HUES6 (cell line): ENCODE results near the gene GLI3.
A peak's percentile ranks its signal among the peaks of the same experiment; 100 is the strongest.

Experiments
- H3K27ac ChIP-seq: 2 replicates; pipeline ENCODE4 v1.7.0; 2013; ENCODE audit warnings: low read depth, mild to moderate bottlenecking, low read length, inconsistent platforms
- H3K27me3 ChIP-seq: 2 replicates; pipeline ENCODE4 v1.6.1; 2013; ENCODE audit warnings: low read length; ENCODE audit not compliant: control insufficient read depth, insufficient read depth
- H3K36me3 ChIP-seq: 2 replicates; pipeline ENCODE4 v1.6.1; 2013; ENCODE audit warnings: low read length; ENCODE audit not compliant: control insufficient read depth, insufficient read depth
- H3K4me1 ChIP-seq: 2 replicates; pipeline ENCODE4 v1.6.1; 2013; ENCODE audit warnings: low read length; ENCODE audit not compliant: control insufficient read depth, insufficient read depth
- H3K4me3 ChIP-seq: 2 replicates; pipeline ENCODE4 v1.5.1; 2013; ENCODE audit warnings: low read depth, low read length
- H3K9ac ChIP-seq: one replicate; pipeline ENCODE4 v1.6.1; 2013; ENCODE audit warnings: mild to moderate bottlenecking, low read length
- H3K9me3 ChIP-seq: 2 replicates; pipeline ENCODE4 v1.6.1; 2013; ENCODE audit warnings: low read depth, low read length; ENCODE audit not compliant: control insufficient read depth, insufficient read depth

The GLI3 gene

GRCh38 chr7:42253316-42253715, 16.3 kb upstream of the GLI3 start:
- no peaks in the 10 kb centered on the region for H3K36me3 ChIP-seq
- no peaks in the 10 kb centered on the region for H3K4me1 ChIP-seq
- no peak overlapping the region for H3K9ac ChIP-seq
- H3K4me3 ChIP-seq, result no peak overlapping the region
- H3K27me3 ChIP-seq, result no peaks in the 10 kb centered on the region
- peaks cover 20% of the 10 kb centered on the region for H3K9me3 ChIP-seq
- H3K27ac ChIP-seq, result no peak overlapping the region

DNA sequence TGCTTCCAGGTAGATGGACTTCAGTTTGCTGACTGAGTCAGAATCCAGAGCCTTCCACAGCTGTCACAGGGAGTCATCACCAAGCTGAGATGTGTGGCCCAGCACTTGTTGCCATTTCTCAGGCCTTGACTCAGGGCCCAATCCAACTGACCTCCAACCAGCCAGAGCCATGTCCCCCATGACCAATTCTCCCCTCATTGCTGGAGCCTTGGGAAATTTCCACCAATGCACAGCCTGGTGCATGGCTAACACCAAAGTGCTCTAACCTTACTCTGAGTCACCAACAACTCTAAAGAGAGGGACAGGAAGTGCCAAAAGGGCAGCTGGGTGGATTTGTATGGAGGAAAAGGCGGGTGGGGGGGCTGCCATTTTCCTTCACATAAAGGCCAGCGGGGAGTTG, 13.4 kb upstream of the GLI3 start:
- H3K9ac ChIP-seq, result no peak overlapping the region
- no peaks in the 10 kb centered on the region for H3K4me1 ChIP-seq
- H3K36me3 ChIP-seq, result no peaks in the 10 kb centered on the region
- peaks cover 20% of the 10 kb centered on the region for H3K9me3 ChIP-seq
- no peaks in the 10 kb centered on the region for H3K27me3 ChIP-seq
- no peak overlapping the region for H3K4me3 ChIP-seq
- H3K27ac ChIP-seq, result no peak overlapping the region

- H3K27ac ChIP-seq, result no peak overlapping the region
- peaks cover 20% of the 10 kb centered on the region for H3K9me3 ChIP-seq
- no peak overlapping the region for H3K4me3 ChIP-seq
- no peaks in the 10 kb centered on the region for H3K36me3 ChIP-seq
- H3K4me1 ChIP-seq, result no peaks in the 10 kb centered on the region
- H3K27me3 ChIP-seq, result no peaks in the 10 kb centered on the region
- H3K9ac ChIP-seq, result no peak overlapping the region
Measured at GRCh38 chr7:42248579-42248978, 11.6 kb upstream of the GLI3 start.

GRCh38 chr7:42247301-42247700, 10.3 kb upstream of the GLI3 start:
- Histone ChIP-seq H3K27me3 (peaks cover 6% of the 10 kb centered on the region), H3K4me1 (no peaks in the 10 kb centered on the region), H3K9me3 (peaks cover 20% of the 10 kb centered on the region), H3K9ac (no peak overlapping the region), H3K36me3 (no peaks in the 10 kb centered on the region), H3K4me3 (no peak overlapping the region), H3K27ac (no peak overlapping the region)

DNA sequence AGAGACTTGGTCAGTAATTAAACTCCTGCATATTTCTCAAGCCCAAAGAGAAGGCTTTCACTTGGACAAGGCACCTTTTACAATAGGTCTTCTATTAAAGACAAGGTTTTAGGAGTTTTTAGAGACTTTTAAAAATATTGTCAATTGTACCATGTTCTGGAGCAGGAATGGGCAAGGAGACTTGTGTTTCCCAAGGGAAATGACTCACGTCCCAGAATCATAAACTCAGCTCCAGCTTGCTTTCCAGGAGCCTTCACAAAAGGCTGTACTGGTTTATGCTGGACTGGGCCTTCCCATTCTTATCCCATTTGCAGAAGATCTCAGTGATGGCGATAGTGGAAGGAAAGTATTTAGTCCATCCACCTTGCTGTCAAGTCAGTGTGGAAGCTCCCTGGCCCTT, 7.8 kb upstream of the GLI3 start:
- no peaks in the 10 kb centered on the region for H3K36me3 ChIP-seq
- H3K27me3 ChIP-seq, result peaks cover 31% of the 10 kb centered on the region
- H3K27ac ChIP-seq, result no peak overlapping the region
- no peak overlapping the region for H3K4me3 ChIP-seq
- H3K9me3 ChIP-seq, result no peaks in the 10 kb centered on the region
- H3K4me1 ChIP-seq, result no peaks in the 10 kb centered on the region
- no peak overlapping the region for H3K9ac ChIP-seq

- Histone ChIP-seq H3K27me3 (peaks cover 42% of the 10 kb centered on the region), H3K9me3 (no peaks in the 10 kb centered on the region), H3K4me1 (peaks cover 13% of the 10 kb centered on the region), H3K4me3 (no peak overlapping the region), H3K36me3 (no peaks in the 10 kb centered on the region), H3K27ac (no peak overlapping the region), H3K9ac (no peak overlapping the region)
Measured at GRCh38 chr7:42242381-42242780, 5.4 kb upstream of the GLI3 start.

- H3K4me3 ChIP-seq, result no peak overlapping the region
- H3K9me3 ChIP-seq, result no peaks in the 10 kb centered on the region
- H3K9ac ChIP-seq, result no peak overlapping the region
- H3K36me3 ChIP-seq, result no peaks in the 10 kb centered on the region
- H3K4me1 ChIP-seq, result peaks cover 13% of the 10 kb centered on the region
- no peak overlapping the region for H3K27ac ChIP-seq
- peaks cover 42% of the 10 kb centered on the region for H3K27me3 ChIP-seq
Measured at GRCh38 chr7:42241424-42241823, 4.4 kb upstream of the GLI3 start.

- peaks cover 48% of the 10 kb centered on the region for H3K27me3 ChIP-seq
- no peak overlapping the region for H3K4me3 ChIP-seq
- H3K36me3 ChIP-seq, result no peaks in the 10 kb centered on the region
Measured at GRCh38 chr7:42240416-42240815, 3.4 kb upstream of the GLI3 start.

GRCh38 chr7:42238709-42239366, 1.8 kb upstream of the GLI3 start:
- Histone ChIP-seq H3K4me3 (peak overlapping the region; percentile 84), H3K27ac (no peak overlapping the region), H3K9ac (no peak overlapping the region)

More at GRCh38 chr7:42240416-42240815, 3.4 kb upstream of the GLI3 start:
- Histone ChIP-seq H3K9ac (no peak overlapping the region), H3K4me1 (peaks cover 15% of the 10 kb centered on the region), H3K27ac (no peak overlapping the region), H3K9me3 (no peaks in the 10 kb centered on the region)

GRCh38 chr7:42237811-42238541, 967 bp upstream of the GLI3 start:
- H3K9ac ChIP-seq, result peak overlapping the region; percentile 85
- H3K9me3 ChIP-seq, result no peaks in the 10 kb centered on the region
- H3K4me3 ChIP-seq, result peak overlapping the region; percentile 94
- H3K36me3 ChIP-seq, result no peaks in the 10 kb centered on the region
- H3K27ac ChIP-seq, result peak overlapping the region; percentile 64; the same call in 1 of the 2 replicates
- peaks cover 50% of the 10 kb centered on the region for H3K27me3 ChIP-seq
- H3K4me1 ChIP-seq, result peaks cover 40% of the 10 kb centered on the region

More at GRCh38 chr7:42238709-42239366, 1.8 kb upstream of the GLI3 start:
- no peaks in the 10 kb centered on the region for H3K36me3 ChIP-seq
- H3K9me3 ChIP-seq, result no peaks in the 10 kb centered on the region
- H3K27me3 ChIP-seq, result peaks cover 52% of the 10 kb centered on the region
- peaks cover 31% of the 10 kb centered on the region for H3K4me1 ChIP-seq

GRCh38 chr7:42236266-42236975, 588 bp downstream of the GLI3 start:
- H3K27ac ChIP-seq, result peak overlapping the region; percentile 65; the same call in 1 of the 2 replicates
- H3K9ac ChIP-seq, result peak overlapping the region; percentile 85
- peaks cover 54% of the 10 kb centered on the region for H3K4me1 ChIP-seq
- no peaks in the 10 kb centered on the region for H3K9me3 ChIP-seq
- peak overlapping the region; percentile 94 for H3K4me3 ChIP-seq
- H3K27me3 ChIP-seq, result peaks cover 37% of the 10 kb centered on the region
- no peaks in the 10 kb centered on the region for H3K36me3 ChIP-seq
